ENCODE measurements around the gene REV3L.

The REV3L gene

DNA sequence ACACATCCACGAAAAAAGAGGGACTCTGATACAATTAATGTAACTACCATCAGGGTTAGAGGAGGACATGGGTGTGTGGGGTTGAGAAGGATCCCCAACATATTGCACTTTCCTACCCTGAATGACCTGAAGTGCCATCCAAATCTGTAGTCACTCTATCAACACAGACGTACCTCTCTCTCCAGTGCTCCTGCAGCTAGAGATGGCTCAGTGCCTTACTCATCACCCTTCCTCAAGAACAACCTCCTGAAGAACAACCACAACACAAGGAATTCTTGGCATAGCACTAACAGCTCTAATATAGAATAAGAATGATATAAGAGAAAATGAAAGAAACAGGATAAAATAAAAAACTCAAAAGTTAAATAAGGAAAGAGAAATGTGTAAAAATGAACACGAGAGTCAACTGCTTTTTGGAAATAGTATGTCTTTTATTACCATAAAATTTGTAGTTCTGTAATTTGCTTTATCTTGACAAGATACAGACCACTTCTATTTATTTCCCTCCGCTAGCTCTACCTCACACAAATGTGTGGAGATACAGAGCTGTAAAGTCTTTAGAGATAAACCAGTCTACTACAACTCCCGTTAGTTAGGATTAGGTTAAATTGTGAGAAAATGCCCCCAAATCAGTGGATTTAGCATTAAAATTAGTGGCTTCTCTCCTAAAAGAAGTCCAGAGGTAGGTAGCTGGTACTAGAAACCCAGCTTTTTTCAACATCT is 63.9 kb downstream of the REV3L start:
- Histone ChIP-seq H3F3A (ENCODE audit: insufficient read depth, low read length) (no peaks in the 10 kb centered on the region), H2AFZ (ENCODE audit: low read length) (no peak overlapping the region), H3K27ac (ENCODE audit: low read length) (no peak overlapping the region), H3K4me3 (ENCODE audit: low read length) (no peak overlapping the region), H3K9me2 (replicated peaks; ENCODE audit: insufficient read depth, low read length) (no peaks in the 10 kb centered on the region), H3K4me2 (ENCODE audit: low read depth, low read length) (no peak overlapping the region), H3K36me3 (replicated peaks; ENCODE audit: insufficient read depth, low read length) (no peaks in the 10 kb centered on the region), H3K79me2 (ENCODE audit: low read length) (peaks cover 53% of the 10 kb centered on the region), H3K9me3 (replicated peaks; ENCODE audit: insufficient read depth, low read length) (no peaks in the 10 kb centered on the region), H3K9ac (ENCODE audit: low read length) (no peak overlapping the region), H3K4me1 (ENCODE audit: low read length) (no peaks in the 10 kb centered on the region), H3K27me3 (replicated peaks; ENCODE audit: insufficient read depth, low read length) (no peaks in the 10 kb centered on the region), H4K20me1 (ENCODE audit: insufficient read depth, low read length) (peaks cover 6% of the 10 kb centered on the region; the same call in 1 of the 2 replicates)
- no peak for TF ChIP-seq EZH2 (optimal IDR thresholded peaks at IDR 0.05; ENCODE audit: low read depth, low read length)
- TF ChIP-seq, protein P1, sequence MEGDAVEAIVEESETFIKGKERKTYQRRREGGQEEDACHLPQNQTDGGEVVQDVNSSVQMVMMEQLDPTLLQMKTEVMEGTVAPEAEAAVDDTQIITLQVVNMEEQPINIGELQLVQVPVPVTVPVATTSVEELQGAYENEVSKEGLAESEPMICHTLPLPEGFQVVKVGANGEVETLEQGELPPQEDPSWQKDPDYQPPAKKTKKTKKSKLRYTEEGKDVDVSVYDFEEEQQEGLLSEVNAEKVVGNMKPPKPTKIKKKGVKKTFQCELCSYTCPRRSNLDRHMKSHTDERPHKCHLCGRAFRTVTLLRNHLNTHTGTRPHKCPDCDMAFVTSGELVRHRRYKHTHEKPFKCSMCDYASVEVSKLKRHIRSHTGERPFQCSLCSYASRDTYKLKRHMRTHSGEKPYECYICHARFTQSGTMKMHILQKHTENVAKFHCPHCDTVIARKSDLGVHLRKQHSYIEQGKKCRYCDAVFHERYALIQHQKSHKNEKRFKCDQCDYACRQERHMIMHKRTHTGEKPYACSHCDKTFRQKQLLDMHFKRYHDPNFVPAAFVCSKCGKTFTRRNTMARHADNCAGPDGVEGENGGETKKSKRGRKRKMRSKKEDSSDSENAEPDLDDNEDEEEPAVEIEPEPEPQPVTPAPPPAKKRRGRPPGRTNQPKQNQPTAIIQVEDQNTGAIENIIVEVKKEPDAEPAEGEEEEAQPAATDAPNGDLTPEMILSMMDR (IDR thresholded peaks at IDR 0.05; ENCODE audit: low read length), result no peak
- no peak for TF ChIP-seq EZH2phosphoT487 (IDR thresholded peaks at IDR 0.05; ENCODE audit: low read length)
- no peak for DNase-seq

DNA sequence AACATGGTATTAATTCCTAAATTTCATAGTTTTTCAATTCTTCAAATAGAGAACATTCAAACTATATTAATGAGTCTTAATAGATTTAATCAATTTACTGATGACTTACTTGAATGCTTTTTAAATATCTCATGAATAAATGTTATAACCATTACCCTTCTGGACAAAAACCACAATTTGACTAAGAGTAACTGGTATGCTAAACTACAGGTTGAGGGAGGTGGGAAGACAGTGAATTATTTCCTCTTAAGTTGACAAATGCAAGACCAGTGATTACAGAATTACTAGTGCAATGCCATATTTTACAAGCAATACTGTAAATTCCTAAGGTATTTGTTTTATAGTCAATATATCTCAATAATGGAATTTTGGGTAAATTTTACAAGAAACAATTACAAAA is 65.1 kb downstream of the REV3L start:
- Histone ChIP-seq H3K4me2 (ENCODE audit: low read depth, low read length) (no peak overlapping the region), H3K9me2 (replicated peaks; ENCODE audit: insufficient read depth, low read length) (no peaks in the 10 kb centered on the region), H2AFZ (ENCODE audit: low read length) (no peak overlapping the region), H4K20me1 (ENCODE audit: insufficient read depth, low read length) (peaks cover 2% of the 10 kb centered on the region; the same call in 1 of the 2 replicates), H3K9me3 (replicated peaks; ENCODE audit: insufficient read depth, low read length) (no peaks in the 10 kb centered on the region), H3K27me3 (replicated peaks; ENCODE audit: insufficient read depth, low read length) (no peaks in the 10 kb centered on the region), H3K36me3 (replicated peaks; ENCODE audit: insufficient read depth, low read length) (no peaks in the 10 kb centered on the region), H3K79me2 (ENCODE audit: low read length) (peaks cover 41% of the 10 kb centered on the region), H3K9ac (ENCODE audit: low read length) (no peak overlapping the region), H3K4me3 (ENCODE audit: low read length) (no peak overlapping the region), H3K27ac (ENCODE audit: low read length) (no peak overlapping the region), H3F3A (ENCODE audit: insufficient read depth, low read length) (no peaks in the 10 kb centered on the region), H3K4me1 (ENCODE audit: low read length) (no peaks in the 10 kb centered on the region)
- DNase-seq, result no peak
- TF ChIP-seq EZH2 (optimal IDR thresholded peaks at IDR 0.05; ENCODE audit: low read depth, low read length) (no peak), EZH2phosphoT487 (IDR thresholded peaks at IDR 0.05; ENCODE audit: low read length) (no peak)
- TF ChIP-seq, protein P1 (IDR thresholded peaks at IDR 0.05; ENCODE audit: low read length), result no peak

GRCh38 chr6:111417181-111417585 is 65.8 kb downstream of the REV3L start:
- H3K27me3 ChIP-seq (replicated peaks; ENCODE audit: insufficient read depth, low read length), result no peaks in the 10 kb centered on the region
- no peaks in the 10 kb centered on the region for H3K36me3 ChIP-seq (replicated peaks; ENCODE audit: insufficient read depth, low read length)
- H3K4me1 ChIP-seq (ENCODE audit: low read length), result no peaks in the 10 kb centered on the region
- H3F3A ChIP-seq (ENCODE audit: insufficient read depth, low read length), result no peaks in the 10 kb centered on the region
- H3K9me2 ChIP-seq (replicated peaks; ENCODE audit: insufficient read depth, low read length), result no peaks in the 10 kb centered on the region
- TF ChIP-seq EZH2 (optimal IDR thresholded peaks at IDR 0.05; ENCODE audit: low read depth, low read length), result no peak
- H2AFZ ChIP-seq (ENCODE audit: low read length), result no peak overlapping the region
- no peaks in the 10 kb centered on the region for H3K9me3 ChIP-seq (replicated peaks; ENCODE audit: insufficient read depth, low read length)
- no peak overlapping the region for H3K4me2 ChIP-seq (ENCODE audit: low read depth, low read length)
- DNase-seq, result no peak
- H4K20me1 ChIP-seq (ENCODE audit: insufficient read depth, low read length), result no peaks in the 10 kb centered on the region
- peaks cover 37% of the 10 kb centered on the region for H3K79me2 ChIP-seq (ENCODE audit: low read length)
- no peak overlapping the region for H3K4me3 ChIP-seq (ENCODE audit: low read length)
- H3K27ac ChIP-seq (ENCODE audit: low read length), result no peak overlapping the region
- no peak overlapping the region for H3K9ac ChIP-seq (ENCODE audit: low read length)

DNA sequence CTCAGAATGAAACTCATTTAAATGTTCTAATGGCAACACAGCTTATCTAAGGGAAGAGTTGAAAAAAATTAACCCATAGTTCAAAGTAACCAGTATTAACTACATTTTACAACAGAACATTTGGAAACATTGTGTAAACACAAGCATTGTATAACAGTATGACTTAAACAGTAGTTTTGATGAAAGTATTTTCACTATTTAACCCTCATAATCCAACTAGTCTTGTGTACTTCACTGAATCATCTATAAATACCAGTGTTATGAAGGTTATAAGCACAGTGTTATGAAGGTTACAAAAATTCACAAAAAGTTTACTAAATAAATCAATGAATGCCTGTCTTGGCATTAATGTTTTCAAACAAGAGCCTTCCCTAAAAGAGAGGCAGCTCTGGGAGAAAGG is 66.5 kb downstream of the REV3L start:
- H3K27ac ChIP-seq (ENCODE audit: low read length), result no peak overlapping the region
- no peaks in the 10 kb centered on the region for H3K9me2 ChIP-seq (replicated peaks; ENCODE audit: insufficient read depth, low read length)
- no peaks in the 10 kb centered on the region for H4K20me1 ChIP-seq (ENCODE audit: insufficient read depth, low read length)
- peaks cover 30% of the 10 kb centered on the region for H3K79me2 ChIP-seq (ENCODE audit: low read length)
- H3K4me2 ChIP-seq (ENCODE audit: low read depth, low read length), result no peak overlapping the region
- H3K4me3 ChIP-seq (ENCODE audit: low read length), result no peak overlapping the region
- no peaks in the 10 kb centered on the region for H3K4me1 ChIP-seq (ENCODE audit: low read length)
- no peak overlapping the region for H3K9ac ChIP-seq (ENCODE audit: low read length)
- no peak for TF ChIP-seq EZH2phosphoT487 (IDR thresholded peaks at IDR 0.05; ENCODE audit: low read length)
- TF ChIP-seq EZH2 (optimal IDR thresholded peaks at IDR 0.05; ENCODE audit: low read depth, low read length), result no peak
- TF ChIP-seq, protein P1 (IDR thresholded peaks at IDR 0.05; ENCODE audit: low read length), result no peak
- H2AFZ ChIP-seq (ENCODE audit: low read length), result no peak overlapping the region
- H3K9me3 ChIP-seq (replicated peaks; ENCODE audit: insufficient read depth, low read length), result no peaks in the 10 kb centered on the region
- H3F3A ChIP-seq (ENCODE audit: insufficient read depth, low read length), result no peaks in the 10 kb centered on the region
- no peaks in the 10 kb centered on the region for H3K27me3 ChIP-seq (replicated peaks; ENCODE audit: insufficient read depth, low read length)
- DNase-seq, result no peak
- no peaks in the 10 kb centered on the region for H3K36me3 ChIP-seq (replicated peaks; ENCODE audit: insufficient read depth, low read length)

Data from MM.1S (cell line).